Measurements from ENCODE around the gene VPS13D.

VPS13D gene

DNA sequence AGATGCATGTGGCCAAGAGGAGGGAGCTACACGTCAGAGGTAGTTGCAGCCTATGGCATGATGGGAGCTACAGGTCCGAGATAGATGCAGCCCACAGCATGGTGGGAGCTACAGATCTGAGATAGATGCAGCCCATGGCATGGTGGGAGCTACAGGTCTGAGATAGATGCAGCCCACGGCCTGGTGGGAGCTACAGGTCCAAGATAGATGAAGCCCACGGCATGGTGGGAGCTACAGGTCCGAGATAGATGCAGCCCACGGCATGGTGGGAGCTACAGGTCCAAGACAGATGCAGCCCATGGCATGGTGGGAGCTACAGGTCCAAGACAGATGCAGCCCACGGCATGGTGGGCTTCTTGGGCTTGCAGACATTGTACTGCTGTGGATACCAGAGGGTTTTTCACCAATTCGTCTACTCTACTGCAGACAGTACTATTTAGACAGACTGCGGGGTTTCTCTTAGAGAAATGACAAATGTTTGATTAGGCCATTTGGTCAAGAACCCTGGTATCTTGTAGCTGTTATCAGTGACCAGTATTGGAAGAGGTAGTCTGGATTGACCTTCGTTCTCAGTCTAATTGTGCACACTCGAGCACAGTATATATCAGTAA lies 260.8 kb downstream of the VPS13D start:
- TF ChIP-seq, protein P1, sequence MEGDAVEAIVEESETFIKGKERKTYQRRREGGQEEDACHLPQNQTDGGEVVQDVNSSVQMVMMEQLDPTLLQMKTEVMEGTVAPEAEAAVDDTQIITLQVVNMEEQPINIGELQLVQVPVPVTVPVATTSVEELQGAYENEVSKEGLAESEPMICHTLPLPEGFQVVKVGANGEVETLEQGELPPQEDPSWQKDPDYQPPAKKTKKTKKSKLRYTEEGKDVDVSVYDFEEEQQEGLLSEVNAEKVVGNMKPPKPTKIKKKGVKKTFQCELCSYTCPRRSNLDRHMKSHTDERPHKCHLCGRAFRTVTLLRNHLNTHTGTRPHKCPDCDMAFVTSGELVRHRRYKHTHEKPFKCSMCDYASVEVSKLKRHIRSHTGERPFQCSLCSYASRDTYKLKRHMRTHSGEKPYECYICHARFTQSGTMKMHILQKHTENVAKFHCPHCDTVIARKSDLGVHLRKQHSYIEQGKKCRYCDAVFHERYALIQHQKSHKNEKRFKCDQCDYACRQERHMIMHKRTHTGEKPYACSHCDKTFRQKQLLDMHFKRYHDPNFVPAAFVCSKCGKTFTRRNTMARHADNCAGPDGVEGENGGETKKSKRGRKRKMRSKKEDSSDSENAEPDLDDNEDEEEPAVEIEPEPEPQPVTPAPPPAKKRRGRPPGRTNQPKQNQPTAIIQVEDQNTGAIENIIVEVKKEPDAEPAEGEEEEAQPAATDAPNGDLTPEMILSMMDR (IDR thresholded peaks at IDR 0.05; ENCODE audit: low read depth, low read length) = no peak
- H3K4me3 ChIP-seq (ENCODE audit: low read depth, low read length) = no peak overlapping the region

DNA sequence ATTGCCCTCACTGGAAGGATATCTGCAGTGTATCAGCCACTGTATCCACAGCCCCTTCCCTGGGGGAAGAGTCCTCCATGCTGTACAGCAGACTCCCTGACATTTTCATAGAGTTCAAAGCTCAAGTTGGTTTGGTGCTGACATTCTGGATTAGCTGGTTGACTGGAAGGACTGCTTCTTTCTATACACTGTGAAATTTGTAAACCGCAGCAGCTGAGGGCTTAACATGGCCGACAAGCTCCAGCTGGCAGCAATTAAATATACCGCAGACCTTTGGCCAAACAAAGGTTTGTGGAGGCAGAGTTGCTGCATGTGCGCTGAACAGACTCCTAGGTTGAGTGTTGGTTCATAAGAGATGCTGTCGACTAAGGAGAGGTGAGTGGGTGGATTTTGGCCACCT lies 261.8 kb downstream of the VPS13D start:
- H3K4me3 ChIP-seq (ENCODE audit: low read depth, low read length) = no peak overlapping the region
- TF ChIP-seq, protein P1 (IDR thresholded peaks at IDR 0.05; ENCODE audit: low read depth, low read length) = no peak

DNA sequence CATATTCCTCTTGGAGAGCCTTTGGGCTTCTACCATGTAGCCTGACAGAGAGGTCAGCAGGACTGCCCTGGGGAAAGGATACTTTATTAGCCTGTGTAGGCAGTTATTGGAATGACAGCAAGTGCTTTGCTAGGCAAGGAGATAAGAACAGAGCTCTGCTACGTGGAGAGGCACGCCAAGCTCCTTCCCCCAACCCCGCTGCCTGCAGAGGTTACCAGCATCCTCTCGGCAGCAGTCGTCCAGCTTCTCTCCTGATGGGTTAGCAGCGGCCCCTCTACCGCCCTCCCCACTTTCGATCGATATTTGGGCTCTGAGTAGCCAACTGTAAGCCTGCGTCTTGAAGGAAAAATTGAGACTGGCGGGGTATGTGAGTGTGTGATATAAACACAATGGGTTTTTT lies 265.9 kb downstream of the VPS13D start:
- TF ChIP-seq, protein P1 (IDR thresholded peaks at IDR 0.05; ENCODE audit: low read depth, low read length) = no peak
- H3K4me3 ChIP-seq (ENCODE audit: low read depth, low read length) = no peak overlapping the region

DNA sequence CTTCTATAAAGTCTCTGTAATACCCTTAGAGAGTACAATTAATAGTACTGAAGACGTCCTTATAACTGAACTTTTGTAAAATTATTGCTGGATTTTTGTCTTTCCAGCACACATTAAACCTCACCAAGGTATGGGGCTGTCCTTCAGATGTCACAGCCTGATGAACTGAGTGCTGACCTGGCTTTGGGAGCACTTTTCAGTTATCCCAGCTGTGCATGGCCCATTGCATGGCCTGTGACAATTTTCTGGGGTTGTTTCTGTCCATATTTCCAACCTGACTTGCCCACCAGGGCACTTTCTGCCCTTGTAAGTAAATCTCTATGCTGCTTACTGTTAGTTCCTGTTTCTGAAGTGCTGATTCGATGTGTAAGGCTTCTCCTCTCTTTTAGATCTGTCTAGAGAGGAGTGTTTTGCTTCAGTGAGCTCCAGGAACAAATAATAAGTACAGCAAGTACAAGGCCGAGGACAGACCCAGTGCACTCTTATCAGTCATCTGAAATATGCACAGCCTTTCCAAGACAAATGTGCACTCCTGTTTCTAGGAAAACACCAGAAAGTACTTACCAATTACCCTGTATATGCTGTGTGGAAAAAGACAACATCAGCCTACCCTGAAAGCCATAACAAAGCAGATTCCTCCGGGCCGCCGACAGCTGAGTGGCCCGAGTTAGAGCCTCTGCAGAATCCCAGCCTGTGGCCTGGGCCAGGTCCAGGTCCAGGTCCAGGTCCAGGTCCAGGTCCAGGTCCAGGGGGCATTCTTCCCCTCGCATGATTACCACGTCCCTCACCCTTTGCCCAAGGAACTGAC lies 266.5 kb downstream of the VPS13D start:
- H3K4me3 ChIP-seq (ENCODE audit: low read depth, low read length) = no peak overlapping the region
- TF ChIP-seq, protein P1 (IDR thresholded peaks at IDR 0.05; ENCODE audit: low read depth, low read length) = no peak

DNA sequence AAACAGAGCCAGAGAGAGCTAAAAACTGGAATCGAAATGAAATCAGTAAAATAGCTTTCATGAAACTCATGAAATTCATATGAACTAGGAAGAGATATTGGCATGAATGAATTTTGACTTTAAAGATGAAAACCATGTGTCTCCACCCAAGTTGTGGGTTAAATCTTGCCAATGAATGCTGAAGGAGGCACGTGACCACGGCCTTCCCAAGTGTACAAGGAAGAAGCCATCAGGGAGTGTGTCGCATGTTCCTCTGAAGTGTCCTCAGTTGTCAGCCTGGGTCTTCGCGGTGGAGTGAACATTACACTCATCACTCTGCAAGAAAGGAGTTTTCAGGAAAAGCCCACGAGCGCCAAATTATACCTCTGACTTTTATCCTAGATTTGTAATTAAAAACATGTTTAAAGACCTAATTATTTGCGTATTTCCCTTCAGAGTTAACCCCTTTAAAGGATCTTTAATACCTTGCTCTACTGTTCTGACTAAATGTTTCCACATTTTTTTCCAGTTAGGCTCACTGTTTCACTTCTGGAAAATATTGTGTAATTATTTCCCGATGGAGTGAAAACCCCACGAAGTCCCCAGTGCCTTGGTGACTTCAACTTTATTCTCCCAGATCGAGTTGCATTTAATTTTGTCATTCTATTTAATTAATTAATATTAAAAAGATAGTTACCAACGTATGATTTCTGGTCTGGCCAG lies 269.9 kb downstream of the VPS13D start:
- no peak overlapping the region for H3K4me3 ChIP-seq (ENCODE audit: low read depth, low read length)
- TF ChIP-seq, protein P1 (IDR thresholded peaks at IDR 0.05; ENCODE audit: low read depth, low read length) = no peak

DNA sequence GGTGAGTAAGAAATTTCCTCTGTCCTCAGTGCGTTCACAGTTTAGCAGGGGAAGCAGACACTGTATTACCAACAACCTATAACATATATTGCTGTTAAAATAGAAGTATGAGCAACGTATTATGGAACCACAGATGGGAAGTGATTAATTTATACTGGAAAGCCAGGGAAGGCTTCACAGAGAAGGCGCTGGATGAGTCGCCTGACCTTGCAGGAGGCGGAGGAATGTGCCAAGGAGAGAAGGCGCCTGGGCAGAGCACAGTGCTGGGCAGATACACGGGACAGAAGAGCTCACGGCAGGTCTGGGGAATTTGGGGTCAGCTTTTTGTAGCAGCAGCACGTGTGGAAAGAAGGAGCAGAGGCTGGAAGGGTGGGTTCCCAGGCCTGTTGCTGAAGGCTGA lies 271.8 kb downstream of the VPS13D start:
- TF ChIP-seq, protein P1 (IDR thresholded peaks at IDR 0.05; ENCODE audit: low read depth, low read length) = no peak
- no peak overlapping the region for H3K4me3 ChIP-seq (ENCODE audit: low read depth, low read length)
